OCI-LY3 (cell line): ENCODE measurements around the gene CCDC121.

ENCODE experiments used
- H2AFZ ChIP-seq: fragments of 200-600, 300-600 bp; shearing (Covaris generic); 2 replicates; pipeline ENCODE4 v1.6.0; 2014; ENCODE audit warnings: antibody characterized with exemption, low read depth, low read length
- H3K27ac ChIP-seq: fragments of 200-600, 300-600 bp; sonication (generic); 2 replicates; pipeline ENCODE4 v1.5.1; 2014; ENCODE audit warnings: mild to moderate bottlenecking, low read length, moderate library complexity, mixed read lengths
- H3K27me3 ChIP-seq: fragments of 200-600, 300-600 bp; sonication (generic); 2 replicates; pipeline ENCODE4 v1.6.1; 2014; ENCODE audit warnings: low read depth, low read length, mixed read lengths
- H3K36me3 ChIP-seq: fragments of 200-600, 300-600 bp; sonication (generic); replicated peaks from 2 replicates; pipeline ENCODE3; 2014; ENCODE audit warnings: low read depth, low read length, mixed read lengths
- H3K4me1 ChIP-seq: fragments of 300-600, 200-600 bp; sonication (generic); 2 replicates; pipeline ENCODE4 v1.6.1; 2014; ENCODE audit warnings: low read length, mixed read lengths
- H3K4me2 ChIP-seq: fragments of 200-600, 300-600 bp; sonication (generic); 2 replicates; pipeline ENCODE4 v1.6.1; 2014; ENCODE audit warnings: low read length, mixed read lengths
- H3K4me3 ChIP-seq: fragments of 300-600, 200-600 bp; sonication (generic); 2 replicates; pipeline ENCODE4 v1.5.1; 2014; ENCODE audit warnings: antibody characterized with exemption, mild to moderate bottlenecking, low read length, moderate library complexity
- H3K79me2 ChIP-seq: fragments of 300-600, 200-600 bp; shearing (Covaris generic); 2 replicates; pipeline ENCODE4 v1.6.1; 2014; ENCODE audit warnings: mild to moderate bottlenecking, low read length, mixed read lengths
- H3K9ac ChIP-seq: fragments of 300-600, 200-600 bp; shearing (Covaris generic); 2 replicates; pipeline ENCODE4 v1.6.0; 2014; ENCODE audit warnings: mild to moderate bottlenecking, low read length, moderate library complexity
- H3K9me3 ChIP-seq: fragments of 200-600, 300-600 bp; shearing (Covaris generic); 2 replicates; pipeline ENCODE4 v1.6.1; 2014; ENCODE audit warnings: low read length, mixed read lengths; ENCODE audit not compliant: insufficient read depth
- H4K20me1 ChIP-seq: fragments of 200-600, 300-600 bp; sonication (generic); 2 replicates; pipeline ENCODE4 v1.6.1; 2016; ENCODE audit warnings: low read length, mixed read lengths; ENCODE audit not compliant: insufficient read depth
- CTCF ChIP-seq: fragments of 200-600, 300-600 bp; sonication (generic); IDR thresholded peaks from 2 replicates; pipeline ENCODE4 v1.5.1; 2014; ENCODE audit warnings: antibody characterized with exemption, low read length, low read depth
- EZH2phosphoT487 ChIP-seq: fragments of 200-600 bp; shearing (Covaris generic); IDR thresholded peaks from 2 replicates; pipeline ENCODE4 v1.6.1; 2018; ENCODE audit warnings: antibody characterized with exemption, mixed run types, low read depth

CCDC121 gene

GRCh38 chr2:27661371-27661770 lies 32.6 kb upstream of the CCDC121 start:
- TF ChIP-seq EZH2phosphoT487 (no peak), CTCF (no peak)
- H2AFZ ChIP-seq: no peak overlapping the region
- no peak overlapping the region for H3K9ac ChIP-seq
- peaks cover 14% of the 10 kb centered on the region for H3K4me1 ChIP-seq
- H3K4me3 ChIP-seq: no peak overlapping the region
- H3K36me3 ChIP-seq: peaks cover 27% of the 10 kb centered on the region
- H3K9me3 ChIP-seq: no peaks in the 10 kb centered on the region
- no peaks in the 10 kb centered on the region for H3K27me3 ChIP-seq
- no peaks in the 10 kb centered on the region for H4K20me1 ChIP-seq
- H3K4me2 ChIP-seq: no peak overlapping the region
- peaks cover 36% of the 10 kb centered on the region for H3K79me2 ChIP-seq
- no peak overlapping the region for H3K27ac ChIP-seq

GRCh38 chr2:27655155-27655951 lies 26.5 kb upstream of the CCDC121 start:
- no peaks in the 10 kb centered on the region for H3K27me3 ChIP-seq
- no peaks in the 10 kb centered on the region for H3K9me3 ChIP-seq
- no peak overlapping the region for H3K4me3 ChIP-seq
- no peak overlapping the region for H3K4me2 ChIP-seq
- TF ChIP-seq EZH2phosphoT487 (no peak), CTCF (no peak)
- no peaks in the 10 kb centered on the region; the same call in 1 of the 2 replicates for H4K20me1 ChIP-seq
- peaks cover 5% of the 10 kb centered on the region; the same call in 1 of the 2 replicates for H3K4me1 ChIP-seq
- no peak overlapping the region for H3K27ac ChIP-seq
- H3K79me2 ChIP-seq: no peaks in the 10 kb centered on the region; the same call in 1 of the 2 replicates
- peaks cover 60% of the 10 kb centered on the region for H3K36me3 ChIP-seq
- no peak overlapping the region for H3K9ac ChIP-seq
- H2AFZ ChIP-seq: no peak overlapping the region

- Histone ChIP-seq H3K9ac (no peak overlapping the region), H3K27me3 (no peaks in the 10 kb centered on the region), H3K4me2 (no peak overlapping the region), H3K79me2 (no peaks in the 10 kb centered on the region; the same call in 1 of the 2 replicates), H3K4me1 (peaks cover 5% of the 10 kb centered on the region; the same call in 1 of the 2 replicates), H4K20me1 (no peaks in the 10 kb centered on the region; the same call in 1 of the 2 replicates), H3K27ac (no peak overlapping the region), H3K36me3 (peaks cover 66% of the 10 kb centered on the region), H3K9me3 (no peaks in the 10 kb centered on the region), H2AFZ (no peak overlapping the region), H3K4me3 (no peak overlapping the region)
- no peak for TF ChIP-seq EZH2phosphoT487
- no peak for TF ChIP-seq CTCF
Observed at GRCh38 chr2:27653397-27653796, 24.6 kb upstream of the CCDC121 start.

- TF ChIP-seq EZH2phosphoT487 (no peak), CTCF (no peak)
- H3K9ac ChIP-seq: no peak overlapping the region
- no peak overlapping the region for H3K4me3 ChIP-seq
- H3K27me3 ChIP-seq: no peaks in the 10 kb centered on the region
- peaks cover 5% of the 10 kb centered on the region; the same call in 1 of the 2 replicates for H3K4me1 ChIP-seq
- no peak overlapping the region for H3K27ac ChIP-seq
- no peaks in the 10 kb centered on the region; the same call in 1 of the 2 replicates for H3K79me2 ChIP-seq
- peaks cover 68% of the 10 kb centered on the region for H3K36me3 ChIP-seq
- no peaks in the 10 kb centered on the region for H3K9me3 ChIP-seq
- no peak overlapping the region for H3K4me2 ChIP-seq
- H2AFZ ChIP-seq: no peak overlapping the region
- H4K20me1 ChIP-seq: no peaks in the 10 kb centered on the region; the same call in 1 of the 2 replicates
Observed at GRCh38 chr2:27652790-27653189, 24.0 kb upstream of the CCDC121 start.
